ENCODE data around the gene MAOA.

DNA sequence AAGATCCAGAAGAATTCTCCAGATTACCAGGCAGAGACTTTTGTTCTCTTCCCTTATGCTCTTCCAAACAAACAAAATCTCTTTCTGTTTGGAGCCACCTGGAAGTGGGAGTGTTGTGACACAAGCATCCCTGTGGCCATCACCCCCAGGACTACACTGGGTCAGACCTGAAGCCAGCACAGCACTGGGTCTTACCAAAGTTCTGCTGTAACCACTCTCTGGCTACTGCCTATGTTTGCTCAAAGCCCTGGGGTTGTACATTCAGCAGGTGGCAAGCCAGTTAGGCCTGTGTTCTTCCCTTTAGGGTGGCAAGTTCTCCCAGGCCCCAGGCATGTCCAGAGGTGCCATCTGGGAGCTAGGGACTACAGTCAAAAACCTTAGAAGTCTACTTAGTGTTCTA lies 43.7 kb upstream of the MAOA start:
- TF ChIP-seq, protein P1, sequence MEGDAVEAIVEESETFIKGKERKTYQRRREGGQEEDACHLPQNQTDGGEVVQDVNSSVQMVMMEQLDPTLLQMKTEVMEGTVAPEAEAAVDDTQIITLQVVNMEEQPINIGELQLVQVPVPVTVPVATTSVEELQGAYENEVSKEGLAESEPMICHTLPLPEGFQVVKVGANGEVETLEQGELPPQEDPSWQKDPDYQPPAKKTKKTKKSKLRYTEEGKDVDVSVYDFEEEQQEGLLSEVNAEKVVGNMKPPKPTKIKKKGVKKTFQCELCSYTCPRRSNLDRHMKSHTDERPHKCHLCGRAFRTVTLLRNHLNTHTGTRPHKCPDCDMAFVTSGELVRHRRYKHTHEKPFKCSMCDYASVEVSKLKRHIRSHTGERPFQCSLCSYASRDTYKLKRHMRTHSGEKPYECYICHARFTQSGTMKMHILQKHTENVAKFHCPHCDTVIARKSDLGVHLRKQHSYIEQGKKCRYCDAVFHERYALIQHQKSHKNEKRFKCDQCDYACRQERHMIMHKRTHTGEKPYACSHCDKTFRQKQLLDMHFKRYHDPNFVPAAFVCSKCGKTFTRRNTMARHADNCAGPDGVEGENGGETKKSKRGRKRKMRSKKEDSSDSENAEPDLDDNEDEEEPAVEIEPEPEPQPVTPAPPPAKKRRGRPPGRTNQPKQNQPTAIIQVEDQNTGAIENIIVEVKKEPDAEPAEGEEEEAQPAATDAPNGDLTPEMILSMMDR (IDR thresholded peaks at IDR 0.05 in 8 of 11, conservative IDR thresholded peaks at IDR 0.05 in 3 of 11): no peak
- no peak for TF ChIP-seq POLR2AphosphoS5 (IDR thresholded peaks at IDR 0.05)
